ENCODE measurements around the gene NRIP2.

- TF ChIP-seq CTCF (IDR thresholded peaks at IDR 0.05; ENCODE audit: low read depth, low read length) (no peak), EZH2phosphoT487 (IDR thresholded peaks at IDR 0.05; ENCODE audit: low read depth) (no peak)
These were observed 41.9 kb downstream of the NRIP2 start for GRCh38 chr12:2792671-2793500.

Measured in OCI-LY3 (cell line).